MM.1S (cell line): ENCODE results near the gene SLC5A11.
"Not testable (repeated sequence)": the region's sequence is repeated elsewhere in the genome, so short reads cannot be mapped to it uniquely, and the experiment has no call there.

Experiments used
- DNase-seq: peaks from one replicate; pipeline ENCODE4 v3.0.0-alpha.2; 2015
- H2AFZ ChIP-seq: fragments of 300-600 bp; sonication (generic); 2 replicates; pipeline ENCODE4 v1.6.0; 2016; ENCODE audit warnings: antibody characterized with exemption, low read length
- H3F3A ChIP-seq: fragments of 300-600 bp; sonication (generic); 2 replicates; pipeline ENCODE4 v1.6.1; 2016; ENCODE audit warnings: mild to moderate bottlenecking, antibody characterized with exemption, low read length, moderate library complexity, mixed read lengths; ENCODE audit not compliant: insufficient read depth
- H3K27ac ChIP-seq: fragments of 300-600 bp; sonication (generic); 2 replicates; pipeline ENCODE4 v1.5.1; 2016; ENCODE audit warnings: mild to moderate bottlenecking, low read length
- H3K27me3 ChIP-seq: fragments of 300-600 bp; sonication (generic); replicated peaks from 2 replicates; pipeline ENCODE4 v1.6.0; 2016; ENCODE audit warnings: low read length; ENCODE audit not compliant: insufficient read depth
- H3K36me3 ChIP-seq: fragments of 300-600 bp; sonication (generic); replicated peaks from 2 replicates; pipeline ENCODE4 v1.6.1; 2016; ENCODE audit warnings: mild to moderate bottlenecking, low read length, mixed read lengths; ENCODE audit not compliant: insufficient read depth
- H3K4me1 ChIP-seq: fragments of 300-600 bp; sonication (generic); 2 replicates; pipeline ENCODE4 v1.6.1; 2016; ENCODE audit warnings: low read length, mixed read lengths
- H3K4me2 ChIP-seq: fragments of 300-600 bp; sonication (generic); 2 replicates; pipeline ENCODE4 v1.6.0; 2016; ENCODE audit warnings: low read depth, low read length
- H3K4me3 ChIP-seq: fragments of 300-600 bp; sonication (generic); 2 replicates; pipeline ENCODE4 v1.5.1; 2016; ENCODE audit warnings: low read length, mixed read lengths
- H3K79me2 ChIP-seq: fragments of 300-600 bp; sonication (generic); 2 replicates; pipeline ENCODE4 v1.6.1; 2016; ENCODE audit warnings: mixed run types, low read length, mixed read lengths
- H3K9ac ChIP-seq: fragments of 300-600 bp; sonication (generic); 2 replicates; pipeline ENCODE4 v1.6.1; 2016; ENCODE audit warnings: low read length, mixed read lengths
- H3K9me2 ChIP-seq: fragments of 300-600 bp; sonication (generic); replicated peaks from 2 replicates; pipeline ENCODE4 v1.6.1; 2016; ENCODE audit warnings: mild to moderate bottlenecking, low read length, mixed read lengths; ENCODE audit not compliant: insufficient read depth
- H3K9me3 ChIP-seq: fragments of 300-600 bp; sonication (generic); replicated peaks from 2 replicates; pipeline ENCODE4 v1.6.1; 2016; ENCODE audit warnings: mild to moderate bottlenecking, low read length, mixed read lengths; ENCODE audit not compliant: insufficient read depth
- H4K20me1 ChIP-seq: fragments of 300-600 bp; sonication (generic); 2 replicates; pipeline ENCODE4 v1.6.1; 2016; ENCODE audit warnings: mild to moderate bottlenecking, low read length, moderate library complexity, mixed read lengths; ENCODE audit not compliant: insufficient read depth
- CTCF ChIP-seq: fragments of 300-600 bp; sonication (generic); IDR thresholded peaks from 2 replicates; pipeline ENCODE4 v1.5.1; 2016; ENCODE audit warnings: antibody characterized with exemption, low read length, mixed read lengths
- EZH2 ChIP-seq: fragments of 300-600 bp; sonication (generic); optimal IDR thresholded peaks from 2 replicates; pipeline ENCODE3; 2017; ENCODE audit warnings: low read depth, mild to moderate bottlenecking, antibody characterized with exemption, low read length, mixed read lengths
- EZH2phosphoT487 ChIP-seq: fragments of 300-600 bp; sonication (generic); IDR thresholded peaks from 2 replicates; pipeline ENCODE4 v1.6.1; 2018; ENCODE audit warnings: antibody characterized with exemption, low read length

SLC5A11 gene

GRCh38 chr16:24887472-24887871 is 41.7 kb downstream of the SLC5A11 start:
- H2AFZ ChIP-seq: no peak overlapping the region
- H3K4me1 ChIP-seq: no peaks in the 10 kb centered on the region
- no peaks in the 10 kb centered on the region for H3K36me3 ChIP-seq
- H3K9me3 ChIP-seq: no peaks in the 10 kb centered on the region
- H3K4me3 ChIP-seq: no peak overlapping the region
- TF ChIP-seq EZH2 (no peak), CTCF (no peak), EZH2phosphoT487 (no peak)
- no peaks in the 10 kb centered on the region for H3F3A ChIP-seq
- H3K9me2 ChIP-seq: no peaks in the 10 kb centered on the region
- H3K27ac ChIP-seq: no peak overlapping the region
- H3K27me3 ChIP-seq: no peaks in the 10 kb centered on the region
- H3K79me2 ChIP-seq: no peaks in the 10 kb centered on the region
- H3K4me2 ChIP-seq: no peak overlapping the region
- H3K9ac ChIP-seq: no peak overlapping the region
- DNase-seq: no peak
- H4K20me1 ChIP-seq: no peaks in the 10 kb centered on the region

DNA sequence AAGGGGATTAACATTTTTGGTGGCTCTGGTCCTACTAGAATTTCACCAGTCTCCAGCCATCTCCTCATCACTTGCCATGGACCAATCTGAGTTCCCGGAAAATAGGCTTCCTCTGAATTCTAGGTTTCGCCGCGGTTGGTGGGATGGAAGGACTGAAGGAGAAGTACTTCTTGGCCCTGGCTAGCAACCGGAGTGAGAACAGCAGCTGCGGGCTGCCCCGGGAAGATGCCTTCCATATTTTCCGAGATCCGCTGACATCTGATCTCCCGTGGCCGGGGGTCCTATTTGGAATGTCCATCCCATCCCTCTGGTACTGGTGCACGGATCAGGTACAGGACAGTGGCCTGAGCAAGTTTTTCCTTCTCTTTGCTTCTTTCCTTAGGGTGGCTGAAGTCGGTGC is 45.0 kb downstream of the SLC5A11 start:
- H4K20me1 ChIP-seq: no peaks in the 10 kb centered on the region
- H3K27ac ChIP-seq: no peak overlapping the region
- H3K27me3 ChIP-seq: no peaks in the 10 kb centered on the region
- TF ChIP-seq CTCF (no peak), EZH2 (no peak)
- H3K9me2 ChIP-seq: no peaks in the 10 kb centered on the region
- no peak overlapping the region for H3K4me3 ChIP-seq
- H3K9ac ChIP-seq: no peak overlapping the region
- no peaks in the 10 kb centered on the region for H3K36me3 ChIP-seq
- no peaks in the 10 kb centered on the region for H3K4me1 ChIP-seq
- H3F3A ChIP-seq: no peaks in the 10 kb centered on the region
- no peak overlapping the region for H3K4me2 ChIP-seq
- no peak for DNase-seq
- H2AFZ ChIP-seq: no peak overlapping the region
- H3K9me3 ChIP-seq: no peaks in the 10 kb centered on the region
- H3K79me2 ChIP-seq: no peaks in the 10 kb centered on the region

DNA sequence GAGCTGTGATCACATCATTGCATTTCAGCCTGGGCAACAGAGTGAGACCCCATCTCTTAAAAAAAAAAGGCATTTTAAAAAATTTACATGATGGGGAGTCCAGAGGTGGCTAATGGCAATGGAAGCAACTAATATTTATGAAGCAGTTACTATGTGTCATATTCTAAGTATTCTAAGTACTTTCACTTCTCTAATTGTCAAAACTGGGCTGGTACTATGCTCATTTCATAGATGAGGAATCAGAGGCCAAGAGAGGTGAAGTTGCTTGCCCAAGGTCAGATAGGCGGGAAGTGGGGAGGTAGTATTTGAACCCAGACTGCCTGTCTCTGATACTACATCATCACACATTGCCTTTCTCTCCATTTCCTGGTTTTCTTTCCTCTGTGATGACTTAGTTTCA is 50.7 kb downstream of the SLC5A11 start:
- no peaks in the 10 kb centered on the region for H3K36me3 ChIP-seq
- H4K20me1 ChIP-seq: no peaks in the 10 kb centered on the region
- H2AFZ ChIP-seq: no peak overlapping the region
- no peaks in the 10 kb centered on the region for H3K27me3 ChIP-seq
- H3F3A ChIP-seq: no peaks in the 10 kb centered on the region
- H3K27ac ChIP-seq: no peak overlapping the region
- H3K9ac ChIP-seq: no peak overlapping the region
- no peak for DNase-seq
- no peaks in the 10 kb centered on the region for H3K4me1 ChIP-seq
- no peaks in the 10 kb centered on the region for H3K9me2 ChIP-seq
- TF ChIP-seq EZH2: no peak
- TF ChIP-seq CTCF: no peak
- TF ChIP-seq EZH2phosphoT487: no peak
- H3K9me3 ChIP-seq: no peaks in the 10 kb centered on the region
- H3K79me2 ChIP-seq: no peaks in the 10 kb centered on the region
- no peak overlapping the region for H3K4me3 ChIP-seq
- H3K4me2 ChIP-seq: no peak overlapping the region

DNA sequence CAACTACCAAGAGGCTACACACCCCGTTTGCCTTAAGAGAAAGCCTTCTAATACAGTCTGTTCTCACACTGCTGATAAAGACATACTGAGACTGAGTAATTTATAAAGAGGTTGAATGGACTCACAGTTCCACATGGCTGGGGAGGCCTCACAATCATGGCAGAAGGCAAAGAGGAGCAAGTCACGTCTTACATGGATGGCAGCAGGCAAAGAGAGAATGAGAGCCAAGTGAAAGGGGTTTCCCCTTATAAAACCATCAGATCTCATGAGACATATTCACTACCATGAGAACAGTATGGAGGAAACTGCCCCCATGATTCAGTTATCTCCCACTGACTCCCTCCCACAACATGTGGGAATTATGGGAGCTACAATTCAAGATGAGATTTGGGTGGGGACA is 51.8 kb downstream of the SLC5A11 start:
- not testable (repeated sequence) for H3K27ac ChIP-seq, H3K9me3 ChIP-seq, H3K9me2 ChIP-seq, H3K79me2 ChIP-seq, H3K27me3 ChIP-seq, H3K4me2 ChIP-seq, H2AFZ ChIP-seq, H3F3A ChIP-seq, H3K4me1 ChIP-seq, DNase-seq, H3K36me3 ChIP-seq, H4K20me1 ChIP-seq, H3K9ac ChIP-seq, H3K4me3 ChIP-seq
